ENCODE results near the gene AKAP14.
"Not testable (repeated sequence)": the region's sequence is repeated elsewhere in the genome, so short reads cannot be mapped to it uniquely, and the experiment has no call there.

The AKAP14 gene

GRCh38 chrX:119895843-119896326 lies at the start of gene AKAP14:
AKAP14 (plus strand) TSS chrX:119895893; CDS start chrX:119903224, 7,331 bp downstream.
- DNase-seq (ENCODE audit: low read depth in 3 of 3): no peak

DNA sequence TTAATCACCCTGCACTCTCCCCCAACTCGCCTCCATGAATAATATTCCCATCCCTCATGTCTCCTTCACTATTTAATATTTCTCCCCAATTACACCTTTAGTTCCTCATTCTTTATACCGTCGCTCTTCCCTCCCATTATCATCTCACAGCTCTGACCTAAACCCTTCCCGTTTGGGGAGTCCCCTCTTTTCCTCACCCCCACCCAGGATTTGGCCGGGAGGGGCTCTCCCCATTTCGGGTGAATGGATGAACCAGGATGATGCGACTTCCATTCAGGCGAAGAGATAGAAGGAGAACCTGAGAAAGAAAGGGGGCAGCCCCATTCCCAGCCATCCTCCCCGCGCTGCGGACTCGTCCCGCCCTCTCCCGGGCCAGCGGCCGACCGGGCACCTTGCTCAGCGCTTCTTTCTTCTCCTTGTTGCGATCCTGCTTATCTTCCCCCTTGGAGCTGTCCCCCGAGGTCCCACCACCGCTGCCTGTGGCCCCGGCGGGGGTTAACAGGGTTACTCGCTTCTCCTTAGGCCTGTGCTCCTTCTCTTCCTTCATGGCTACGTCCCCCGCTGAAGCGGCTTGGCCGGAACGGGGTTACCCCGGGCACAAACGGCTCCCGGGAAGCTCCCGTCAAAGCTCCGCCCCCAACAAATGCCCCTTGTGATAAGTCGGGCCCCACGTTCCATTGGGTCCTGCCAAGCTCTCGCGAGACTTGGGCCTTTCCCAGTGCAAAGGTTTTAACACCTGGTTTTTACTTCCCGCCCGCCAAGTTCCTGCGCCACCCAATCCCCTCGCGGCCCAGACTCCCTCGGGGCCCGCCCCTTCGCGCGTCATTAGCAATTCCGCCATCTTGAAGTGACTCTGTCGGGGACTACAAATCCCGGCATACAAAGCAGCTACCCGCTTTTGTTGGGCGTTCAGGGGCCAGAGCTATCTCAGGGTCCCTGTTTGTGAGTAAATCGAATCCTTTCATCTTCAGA lies 43.0 kb upstream of the AKAP14 start, which contains the start of gene UPF3B:
Gene UPF3B (minus strand): TSS at position 582 of the 972 bp plus-strand sequence. CDS start 35 bp downstream, at position 547.
- DNase-seq (ENCODE audit: low read depth in 3 of 3): peak; percentile 87 to 92 (median 91)

- DNase-seq (ENCODE audit: low read depth in 3 of 3): no peak
Measured at GRCh38 chrX:119853444-119853843, 42.2 kb upstream of the AKAP14 start.

GRCh38 chrX:119870626-119871131 lies 25.0 kb upstream of the AKAP14 start:
- no peak for DNase-seq (ENCODE audit: low read depth in 3 of 3)

- no peak for DNase-seq (ENCODE audit: low read depth in 3 of 3)
Measured at GRCh38 chrX:119871245-119871598, 24.5 kb upstream of the AKAP14 start.

DNA sequence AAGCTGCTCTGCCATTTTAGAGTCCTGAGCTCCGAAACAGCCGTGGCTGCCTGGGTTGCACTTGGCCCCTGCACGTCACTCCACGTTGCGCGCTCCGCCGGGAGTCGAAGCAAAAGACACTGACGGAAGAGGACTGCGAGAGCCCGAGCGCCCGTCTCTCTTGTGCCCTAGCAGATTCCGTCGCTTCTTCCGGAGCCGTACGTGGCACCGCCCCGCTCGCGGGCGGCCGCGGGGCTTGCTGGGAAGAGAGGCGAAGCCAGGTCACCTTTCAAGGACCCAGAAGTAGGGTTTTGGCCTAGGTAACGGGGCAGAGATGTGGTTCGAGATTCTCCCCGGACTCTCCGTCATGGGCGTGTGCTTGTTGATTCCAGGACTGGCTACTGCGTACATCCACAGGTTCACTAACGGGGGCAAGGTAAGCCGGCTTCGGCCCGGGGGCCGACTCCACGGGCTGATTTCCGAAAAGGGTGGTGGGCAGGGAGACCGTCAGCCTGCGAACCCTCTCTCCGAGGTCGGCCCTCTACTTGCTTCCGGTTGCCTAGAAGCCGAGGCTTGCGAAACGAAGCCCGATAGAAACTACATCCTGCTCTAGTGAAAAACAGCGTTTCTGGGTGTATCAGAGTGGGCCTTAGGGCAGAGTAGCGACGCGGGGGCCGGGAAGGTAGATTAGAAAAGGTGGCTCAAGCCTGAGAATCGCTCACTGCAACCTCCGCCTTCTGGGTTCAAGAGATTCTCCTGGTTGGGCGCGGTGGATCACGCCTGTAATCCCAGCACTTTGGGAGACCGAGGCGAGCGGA lies 23.9 kb upstream of the AKAP14 start, which contains the start of the genes NDUFA1 and RNF113A:
Gene NDUFA1 (plus strand): TSS at position 234 of the 797 bp plus-strand sequence. CDS start 80 bp downstream, at position 314.
Gene RNF113A (minus strand): TSS at position 135 of the 797 bp plus-strand sequence. CDS start 120 bp downstream, at position 15.
- peak; percentile 62 to 76 (median 63) for DNase-seq (ENCODE audit: low read depth in 3 of 3)

GRCh38 chrX:119878740-119879139 lies 17.0 kb upstream of the AKAP14 start:
- DNase-seq (ENCODE audit: low read depth in 3 of 3): no peak

- DNase-seq (ENCODE audit: low read depth in 3 of 3): no peak
Measured at GRCh38 chrX:119880076-119880475, 15.6 kb upstream of the AKAP14 start.

DNA sequence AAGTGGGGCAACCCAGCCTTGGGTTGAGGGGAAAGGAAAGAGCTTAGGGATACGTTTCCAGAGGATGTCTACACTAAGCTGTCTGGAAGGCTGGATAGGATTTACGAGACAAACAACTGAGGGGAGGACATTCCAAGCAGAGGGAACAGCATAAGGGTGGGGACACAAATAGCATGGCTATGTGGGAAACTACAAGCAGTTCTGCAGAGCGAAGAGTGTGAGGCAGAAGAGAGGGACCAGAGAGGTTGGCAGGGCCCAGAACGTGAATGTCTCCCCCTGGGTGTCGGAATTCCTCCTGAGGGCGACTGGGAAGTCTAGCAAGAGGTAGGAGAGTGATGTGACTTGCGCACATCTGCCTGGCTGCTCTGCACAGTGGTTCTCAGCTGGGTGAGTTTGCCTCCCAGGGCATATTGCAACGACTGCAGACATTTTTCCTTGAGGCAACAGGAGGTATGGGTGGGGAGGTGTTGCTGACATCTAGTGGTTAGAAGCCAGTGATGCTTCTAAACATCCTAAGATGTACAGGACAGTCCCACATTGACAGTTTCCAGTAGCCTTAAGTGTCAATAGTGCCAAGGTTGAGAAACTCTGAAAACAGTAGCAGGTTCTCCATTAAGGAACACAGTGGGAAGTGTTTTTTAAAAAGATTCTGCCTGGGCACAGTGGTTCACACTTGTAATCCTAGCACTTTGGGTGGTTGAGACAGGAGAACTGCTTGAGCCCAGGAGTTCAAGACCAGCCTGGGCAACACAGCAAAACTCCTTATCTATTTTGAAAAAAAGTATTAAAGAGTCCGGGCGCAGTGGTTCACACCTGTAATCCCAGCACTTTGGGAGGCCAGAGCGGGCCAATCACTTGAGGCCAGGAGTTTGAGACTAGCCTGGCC lies 14.9 kb upstream of the AKAP14 start:
- no peak for DNase-seq (ENCODE audit: low read depth in 3 of 3)

DNA sequence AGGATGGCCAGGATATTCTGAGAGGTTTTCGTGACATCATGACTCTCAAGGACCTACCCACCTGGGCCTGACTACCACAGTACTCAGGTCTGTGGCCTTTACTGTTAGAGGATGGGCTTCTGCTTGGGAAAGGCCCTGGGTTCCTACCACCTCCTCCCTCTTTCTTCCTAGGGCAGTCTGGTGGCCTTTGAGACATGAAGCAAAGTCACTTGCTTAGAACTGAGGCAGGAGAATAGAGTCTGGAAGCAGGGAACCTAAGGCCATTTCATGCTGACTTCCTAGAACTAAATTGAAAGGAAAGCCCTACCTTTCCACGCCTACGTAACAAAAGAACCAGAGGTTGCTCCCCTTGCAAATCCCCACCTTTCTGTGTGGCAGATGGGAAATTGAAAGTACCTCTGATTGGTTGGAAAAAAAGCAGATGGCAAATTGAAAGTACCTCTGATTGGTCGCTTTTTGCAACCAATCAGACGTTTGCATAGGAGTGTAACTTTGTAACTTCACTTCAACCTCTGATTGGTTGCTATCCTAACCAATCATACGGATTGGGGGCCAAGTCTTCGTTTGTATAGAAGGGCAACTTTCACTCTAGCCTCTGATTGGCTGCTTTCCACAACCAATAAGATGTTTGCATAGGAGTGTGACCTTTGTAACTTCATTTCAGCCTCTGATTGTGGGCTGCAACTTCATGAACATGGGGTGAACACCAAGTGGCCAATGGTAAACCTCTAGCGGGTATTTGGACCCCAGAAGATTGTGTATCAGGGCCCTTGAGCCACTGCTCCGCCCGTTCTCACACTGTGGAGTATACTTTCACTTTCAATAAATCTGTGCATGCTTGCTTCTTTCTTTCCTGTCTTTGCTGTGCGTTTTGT lies 9.9 kb upstream of the AKAP14 start:
- no peak for DNase-seq (ENCODE audit: low read depth in 3 of 3)

DNA sequence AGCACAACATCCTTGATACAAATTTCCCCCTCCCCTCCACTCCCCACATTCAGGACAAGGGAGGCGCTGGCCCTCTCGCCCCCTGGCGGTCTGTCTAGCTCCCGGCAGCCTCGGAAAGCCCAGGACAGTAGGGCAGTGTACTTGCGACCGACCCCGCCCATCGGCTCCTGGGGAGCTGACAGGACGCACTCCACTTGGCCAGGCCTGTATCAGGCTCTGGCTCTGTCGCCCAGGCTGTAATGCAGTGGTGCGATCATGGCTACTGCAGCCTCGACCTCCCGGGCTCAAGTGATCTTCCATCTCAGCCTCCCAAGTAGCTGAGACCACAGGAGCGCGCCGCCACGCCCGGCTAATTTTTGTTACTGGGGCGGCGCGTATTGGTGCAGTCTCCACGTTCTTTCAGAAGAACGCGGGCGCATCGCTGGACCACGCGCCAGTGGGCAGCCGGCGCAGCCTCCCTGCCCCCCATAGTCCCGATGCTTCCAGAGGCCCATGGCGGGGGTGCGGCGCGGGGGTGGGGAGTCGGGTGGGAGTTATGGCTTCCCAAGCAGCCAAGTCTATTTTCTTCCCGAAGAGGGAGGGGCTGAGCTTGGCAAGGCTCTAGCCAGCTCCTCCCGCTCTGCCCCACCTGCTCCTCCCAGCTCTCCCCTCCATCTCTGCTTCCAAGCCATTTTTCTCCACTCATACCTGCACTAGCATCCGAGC lies 7.8 kb upstream of the AKAP14 start:
- peak; percentile 41 to 49 (median 45) for DNase-seq (ENCODE audit: low read depth in 3 of 3)

- not testable (repeated sequence) for DNase-seq (ENCODE audit: low read depth in 3 of 3)
Measured at GRCh38 chrX:119890626-119891025, 5.1 kb upstream of the AKAP14 start.

DNA sequence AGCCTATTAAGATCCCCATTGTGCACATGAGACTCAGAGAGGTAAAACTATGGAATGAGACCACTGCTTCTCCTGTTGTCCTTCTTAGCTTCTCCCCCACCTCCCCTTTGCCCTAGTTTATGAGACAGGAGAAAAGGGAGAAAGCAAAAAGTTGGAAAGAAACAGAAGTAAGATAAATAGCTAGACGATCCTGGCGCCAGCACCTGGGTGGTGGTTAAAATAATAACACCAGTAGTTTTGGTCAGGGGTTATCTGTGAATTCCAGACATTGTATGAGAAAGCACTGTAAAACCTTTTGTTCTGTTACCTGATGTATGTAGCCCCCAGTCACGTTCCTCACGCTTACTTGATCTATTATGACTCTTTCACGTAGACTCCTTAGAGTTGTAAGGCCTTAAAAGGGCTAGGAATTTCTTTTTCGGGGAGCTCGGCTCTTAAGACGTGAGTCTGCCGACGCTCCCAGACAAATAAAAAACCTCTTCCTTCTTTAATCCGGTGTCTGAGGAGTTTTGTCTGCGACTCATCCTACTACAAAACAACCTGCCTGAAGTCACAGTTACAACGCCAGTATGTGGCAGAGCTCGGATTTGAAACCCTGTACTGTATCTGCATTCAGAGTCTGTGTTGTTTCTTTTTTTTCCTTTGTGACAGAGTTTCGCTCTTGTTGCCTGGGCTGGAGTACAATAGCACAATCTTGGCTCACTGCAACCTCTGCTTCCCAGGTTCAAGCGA lies 3.6 kb upstream of the AKAP14 start:
- DNase-seq (ENCODE audit: low read depth in 3 of 3): not testable (repeated sequence)

DNA sequence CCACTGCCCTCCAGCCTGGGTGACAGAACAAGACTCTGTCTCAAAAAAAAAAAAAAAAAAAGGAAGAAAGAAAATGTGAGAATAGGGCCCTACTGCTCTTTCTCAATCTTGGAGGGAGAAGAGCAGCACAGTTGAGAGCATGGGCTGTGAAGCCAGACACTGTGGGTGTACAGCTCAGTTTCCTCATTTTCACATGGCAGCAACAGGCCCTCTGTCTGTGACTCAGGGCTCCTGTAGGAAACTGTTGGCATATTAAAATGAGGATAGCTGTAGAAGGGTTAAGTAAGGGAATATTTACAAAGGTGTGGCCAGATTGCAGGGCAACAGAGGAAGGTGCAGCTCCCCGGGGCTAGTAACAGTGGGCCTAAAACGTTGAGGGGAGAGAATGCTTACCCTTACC lies 3.4 kb downstream of the AKAP14 start:
- no peak for DNase-seq (ENCODE audit: low read depth in 3 of 3)

- no peak for DNase-seq (ENCODE audit: low read depth in 3 of 3)
Measured at GRCh38 chrX:119900976-119901375, 5.3 kb downstream of the AKAP14 start.

GRCh38 chrX:119916310-119916709 lies 20.6 kb downstream of the AKAP14 start:
- DNase-seq (ENCODE audit: low read depth in 3 of 3): no peak

DNA sequence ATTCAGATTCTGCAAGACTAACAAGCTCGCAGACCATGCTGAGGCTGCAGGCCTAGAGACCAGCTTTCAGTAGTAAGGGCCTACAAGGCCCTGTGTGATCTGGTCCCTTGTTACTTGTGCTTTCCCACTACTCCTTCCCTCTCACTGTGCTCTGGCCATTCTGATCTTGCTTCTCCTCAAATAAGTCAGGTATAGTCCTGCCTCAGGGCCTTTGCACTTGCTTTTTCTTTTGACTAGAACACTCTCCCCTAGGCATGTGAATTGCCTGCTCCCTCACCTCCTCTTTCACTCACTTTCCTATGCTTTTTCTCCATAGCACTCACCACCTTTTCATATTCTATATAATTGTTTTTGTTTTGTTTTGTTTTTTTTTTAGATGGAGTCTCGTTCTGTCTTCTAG lies 22.2 kb downstream of the AKAP14 start:
- no peak for DNase-seq (ENCODE audit: low read depth in 3 of 3)

GRCh38 chrX:119919835-119920585 lies 24.3 kb downstream of the AKAP14 start:
- DNase-seq (ENCODE audit: low read depth in 3 of 3): no peak

All from stimulated activated CD4-positive, alpha-beta T cell treated with anti-CD3 and anti-CD28 coated beads, TNF-alpha, amount 100 ng/mL, for 48 hours (primary cell).